Stimulated activated CD8-positive, alpha-beta memory T cell treated with anti-CD3 and anti-CD28 coated beads, Interleukin-15, amount 100 ng/mL, for 24 hours (primary cell): ENCODE data around the gene KRTAP10-5.
"Not testable (repeated sequence)": the region's sequence is repeated elsewhere in the genome, so short reads cannot be mapped to it uniquely, and the experiment has no call there.

Experiments used
- DNase-seq: peaks from one replicate; pipeline ENCODE4 v3.0.0-alpha.2; 2020; ENCODE audit warnings: low read depth

KRTAP10-5 gene

GRCh38 chr21:44590897-44591800 is 10.7 kb upstream of the KRTAP10-5 start:
- not testable (repeated sequence) for DNase-seq

GRCh38 chr21:44590311-44590721 is 9.9 kb upstream of the KRTAP10-5 start:
- DNase-seq: no peak

- DNase-seq: no peak
Observed at GRCh38 chr21:44589586-44590305, 9.3 kb upstream of the KRTAP10-5 start.

- DNase-seq: no peak
Observed at GRCh38 chr21:44589094-44589493, 8.7 kb upstream of the KRTAP10-5 start.

GRCh38 chr21:44585892-44586291 is 5.5 kb upstream of the KRTAP10-5 start:
- no peak for DNase-seq

- DNase-seq: no peak
Observed at GRCh38 chr21:44583800-44584147, 3.4 kb upstream of the KRTAP10-5 start.

- no peak for DNase-seq
Observed at GRCh38 chr21:44583089-44583799, 2.8 kb upstream of the KRTAP10-5 start.

GRCh38 chr21:44582055-44582454 is 1.7 kb upstream of the KRTAP10-5 start:
- DNase-seq: no peak

- DNase-seq: no peak
Observed at GRCh38 chr21:44581158-44581557, 754 bp upstream of the KRTAP10-5 start.

- no peak for DNase-seq
Observed at GRCh38 chr21:44579833-44580144, 615 bp downstream of the KRTAP10-5 start.

GRCh38 chr21:44579056-44579832 is 1.2 kb downstream of the KRTAP10-5 start:
- DNase-seq: no peak

GRCh38 chr21:44578371-44579055 is 1.9 kb downstream of the KRTAP10-5 start:
- no peak for DNase-seq

GRCh38 chr21:44576025-44576420 is 4.4 kb downstream of the KRTAP10-5 start:
- DNase-seq: no peak

GRCh38 chr21:44575307-44576024 is 4.9 kb downstream of the KRTAP10-5 start:
- no peak for DNase-seq

- no peak for DNase-seq
Observed at GRCh38 chr21:44574457-44575306, 5.7 kb downstream of the KRTAP10-5 start.

- not testable (repeated sequence) for DNase-seq
Observed at GRCh38 chr21:44573630-44574456, 6.6 kb downstream of the KRTAP10-5 start, which contains the start of gene KRTAP10-4. TSS of gene KRTAP10-4 (plus strand) at chr21:44573729. CDS start at chr21:44573759, 30 bp downstream.

- DNase-seq: no peak
Observed at GRCh38 chr21:44572959-44573583, 7.3 kb downstream of the KRTAP10-5 start.
